ENCODE data around the gene ANTXR1. TPM values are rescaled to one million over a fixed set of nuclear protein-coding genes. Genes with fewer than 3 reads are reported as not detected.

ANTXR1 gene
- total and polyA plus RNA-seq, 2 donors (not counting 3 experiments of a cell fraction or from before 2014, with no cell fraction given) = 4.2 to 17.3 TPM

DNA sequence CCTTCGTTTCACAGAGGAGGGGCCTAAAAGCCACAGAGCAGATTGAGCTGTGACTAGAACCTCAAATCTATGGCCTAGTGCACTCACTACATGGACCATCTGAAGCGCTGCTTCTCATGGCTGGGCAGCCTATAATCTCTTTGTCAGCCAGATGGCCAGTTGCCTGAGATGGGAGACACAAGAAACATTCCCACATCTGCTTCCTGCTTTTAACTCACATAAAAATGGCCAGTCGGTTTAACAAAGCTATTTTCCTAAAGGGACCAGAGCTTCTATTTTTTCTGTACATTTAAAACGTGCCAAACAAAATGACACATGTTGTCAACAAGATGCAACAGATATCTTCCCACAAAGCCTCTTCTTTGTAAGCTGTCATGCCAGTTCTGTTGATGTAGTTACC lies 200.2 kb downstream of the ANTXR1 start:
- H3K9me1 ChIP-seq (replicated peaks; ENCODE audit: control insufficient read depth, extremely low read depth, insufficient read depth, low read length) = no peaks in the 10 kb centered on the region
- dilution Hi-C loops (cut with MboI; ENCODE audit: extremely low pct_ligation_motif_present, low sequenced_read_pairs) = no loop called here
- TF ChIP-seq, protein P1, sequence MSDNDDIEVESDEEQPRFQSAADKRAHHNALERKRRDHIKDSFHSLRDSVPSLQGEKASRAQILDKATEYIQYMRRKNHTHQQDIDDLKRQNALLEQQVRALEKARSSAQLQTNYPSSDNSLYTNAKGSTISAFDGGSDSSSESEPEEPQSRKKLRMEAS (IDR thresholded peaks at IDR 0.05; ENCODE audit: insufficient read depth, insufficient read length) = no peak
- TF ChIP-seq FOS (IDR thresholded peaks at IDR 0.05; ENCODE audit: borderline replicate concordance, insufficient read depth, low read length) (no peak), POLR2AphosphoS5 (IDR thresholded peaks at IDR 0.05; ENCODE audit: insufficient read depth, low read depth, low read length) (no peak), POLR2A (IDR thresholded peaks at IDR 0.05; ENCODE audit: low read depth, low read length) (no peak), MYC (IDR thresholded peaks at IDR 0.05; ENCODE audit: low read depth, low read length) (no peak), JUN (IDR thresholded peaks at IDR 0.05; ENCODE audit: borderline replicate concordance, insufficient read depth, insufficient read length, low read depth) (no peak)
- TF ChIP-seq, protein P2, sequence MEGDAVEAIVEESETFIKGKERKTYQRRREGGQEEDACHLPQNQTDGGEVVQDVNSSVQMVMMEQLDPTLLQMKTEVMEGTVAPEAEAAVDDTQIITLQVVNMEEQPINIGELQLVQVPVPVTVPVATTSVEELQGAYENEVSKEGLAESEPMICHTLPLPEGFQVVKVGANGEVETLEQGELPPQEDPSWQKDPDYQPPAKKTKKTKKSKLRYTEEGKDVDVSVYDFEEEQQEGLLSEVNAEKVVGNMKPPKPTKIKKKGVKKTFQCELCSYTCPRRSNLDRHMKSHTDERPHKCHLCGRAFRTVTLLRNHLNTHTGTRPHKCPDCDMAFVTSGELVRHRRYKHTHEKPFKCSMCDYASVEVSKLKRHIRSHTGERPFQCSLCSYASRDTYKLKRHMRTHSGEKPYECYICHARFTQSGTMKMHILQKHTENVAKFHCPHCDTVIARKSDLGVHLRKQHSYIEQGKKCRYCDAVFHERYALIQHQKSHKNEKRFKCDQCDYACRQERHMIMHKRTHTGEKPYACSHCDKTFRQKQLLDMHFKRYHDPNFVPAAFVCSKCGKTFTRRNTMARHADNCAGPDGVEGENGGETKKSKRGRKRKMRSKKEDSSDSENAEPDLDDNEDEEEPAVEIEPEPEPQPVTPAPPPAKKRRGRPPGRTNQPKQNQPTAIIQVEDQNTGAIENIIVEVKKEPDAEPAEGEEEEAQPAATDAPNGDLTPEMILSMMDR (IDR thresholded peaks at IDR 0.05; ENCODE audit: extremely low read depth in 1 of 2, insufficient read depth in 1 of 2, low read depth in 1 of 2, low read length in 2 of 2) = no peak
- H3K9ac ChIP-seq (replicated peaks; ENCODE audit: extremely low read depth, insufficient read depth, low read length) = no peak overlapping the region
- no peaks in the 10 kb centered on the region for H4K20me1 ChIP-seq (replicated peaks; ENCODE audit: control insufficient read depth, extremely low read depth, insufficient read depth, low read length)
- H3K4me3 ChIP-seq (replicated peaks in 1 of 3; ENCODE audit: insufficient read depth in 1 of 3, low read depth in 1 of 3, low read length in 3 of 3) = no peak overlapping the region
- no peaks in the 10 kb centered on the region for H3K79me2 ChIP-seq (ENCODE audit: control insufficient read depth, insufficient read depth, low read length)
- ChIA-PET POLR2A (no interaction called here), CTCF (interaction anchor here (0.6 to 1.7 kb wide), 4 partner anchors 19 to 42 kb away, joined by 3 to 4 read pairs (median 3); no protein-coding TSS in a partner anchor)
- FAIRE-seq (no peak), DNase-seq (ENCODE audit: low read depth, low spot score) (no peak)
- peaks cover 17% of the 10 kb centered on the region for H3K4me1 ChIP-seq (ENCODE audit: control insufficient read depth, extremely low read depth, insufficient read depth, low read length)
- intact Hi-C loops (cut with micrococcal nuclease) = no loop called here
- H3K36me3 ChIP-seq (ENCODE audit: control insufficient read depth in 2 of 2, extremely low read depth in 1 of 2, insufficient read depth in 2 of 2, low read length in 2 of 2) = no peaks in the 10 kb centered on the region
- H2AFZ ChIP-seq (ENCODE audit: low read depth, low read length) = no peak overlapping the region
- no peak overlapping the region for H3K4me2 ChIP-seq (ENCODE audit: insufficient read depth, low read length)
- no peaks in the 10 kb centered on the region for H3K9me3 ChIP-seq (replicated peaks; ENCODE audit: control insufficient read depth, insufficient read depth, low read length)
- no TSS peak for BruUV-seq (replicated peaks)
- no peaks in the 10 kb centered on the region for H3K27me3 ChIP-seq (ENCODE audit: control insufficient read depth in 2 of 2, insufficient read depth in 2 of 2, low read length in 2 of 2)
- H3K27ac ChIP-seq (ENCODE audit: insufficient read depth, low read depth, low read length) = no peak overlapping the region
